Nephron (organoid): ENCODE results near the gene HSP90AB1.
A peak's percentile ranks its signal among the peaks of the same experiment; 100 is the strongest.

Source experiments
- H3K27ac Mint-ChIP-seq, 3 experiments: 2 replicates each; pipeline ENCODE4 v1.8.0; 2020; ENCODE audit warnings: mixed read lengths in 3 of 3, mild to moderate bottlenecking in 2 of 3, moderate library complexity in 1 of 3
- H3K27me3 Mint-ChIP-seq: 2 replicates; pipeline ENCODE4 v1.8.0; 2021; ENCODE audit warnings: low read depth, mild to moderate bottlenecking, moderate library complexity, mixed read lengths
- H3K36me3 Mint-ChIP-seq: 2 replicates; pipeline ENCODE4 v1.8.0; 2020; ENCODE audit warnings: low read depth, mixed read lengths
- H3K4me1 Mint-ChIP-seq: 2 replicates; pipeline ENCODE4 v1.8.0; 2020; ENCODE audit warnings: mixed read lengths
- H3K4me3 Mint-ChIP-seq, 3 experiments: 2 replicates each; pipeline ENCODE4 v1.8.0; 2020; ENCODE audit warnings: mild to moderate bottlenecking in 3 of 3, mixed read lengths in 3 of 3, moderate library complexity in 2 of 3
- H3K9me3 Mint-ChIP-seq: 2 replicates; pipeline ENCODE4 v1.8.0; 2020; ENCODE audit warnings: mixed read lengths
- CTCF ChIP-seq, 3 experiments: fragments of 200-600 bp; sonication (generic); IDR thresholded peaks; one replicate each; pipeline ENCODE4 v1.5.0; 2021; ENCODE audit warnings: antibody characterized with exemption in 3 of 3; ENCODE audit not compliant: unreplicated experiment in 3 of 3

Gene HSP90AB1

GRCh38 chr6:44246663-44247337 lies at the start of gene HSP90AB1:
TSS of gene HSP90AB1 (plus strand) at chr6:44247101. CDS start at chr6:44248630, 1,529 bp downstream.
- peaks cover 40% of the 10 kb centered on the region for H3K36me3 Mint-ChIP-seq
- no peaks in the 10 kb centered on the region for H3K9me3 Mint-ChIP-seq
- TF ChIP-seq CTCF (IDR thresholded peaks at IDR 0.05; ENCODE audit: unreplicated experiment in 3 of 3) = no peak
- peak within 1 kb of the TSS; percentile 96 to 99 (median 98) for H3K27ac Mint-ChIP-seq
- peaks cover 34% of the 10 kb centered on the region for H3K4me1 Mint-ChIP-seq
- peak within 1 kb of the TSS; percentile 98 to 100 (median 99) for H3K4me3 Mint-ChIP-seq
- peaks cover 10% of the 10 kb centered on the region for H3K27me3 Mint-ChIP-seq

- H3K9me3 Mint-ChIP-seq = no peaks in the 10 kb centered on the region
- H3K4me1 Mint-ChIP-seq = peaks cover 33% of the 10 kb centered on the region
- H3K36me3 Mint-ChIP-seq = no peaks in the 10 kb centered on the region
- no peak for TF ChIP-seq CTCF (IDR thresholded peaks at IDR 0.05; ENCODE audit: unreplicated experiment in 3 of 3)
- H3K27ac Mint-ChIP-seq = no peak overlapping the region
- H3K27me3 Mint-ChIP-seq = peaks cover 3% of the 10 kb centered on the region
- H3K4me3 Mint-ChIP-seq = no peak overlapping the region
These were observed 48.2 kb upstream of the HSP90AB1 start for GRCh38 chr6:44198684-44199083.

GRCh38 chr6:44199883-44200282 lies 47.0 kb upstream of the HSP90AB1 start:
- Mint-ChIP-seq H3K27me3 (peaks cover 3% of the 10 kb centered on the region), H3K36me3 (no peaks in the 10 kb centered on the region), H3K27ac (no peak overlapping the region), H3K9me3 (no peaks in the 10 kb centered on the region), H3K4me1 (peaks cover 40% of the 10 kb centered on the region), H3K4me3 (no peak overlapping the region)
- TF ChIP-seq CTCF (IDR thresholded peaks at IDR 0.05; ENCODE audit: unreplicated experiment in 3 of 3) = no peak

- H3K4me3 Mint-ChIP-seq = peak overlapping the region in 1 of 3 experiments; percentile 27
- H3K27me3 Mint-ChIP-seq = peaks cover 3% of the 10 kb centered on the region
- no peak for TF ChIP-seq CTCF (IDR thresholded peaks at IDR 0.05; ENCODE audit: unreplicated experiment in 3 of 3)
- no peaks in the 10 kb centered on the region for H3K9me3 Mint-ChIP-seq
- peak overlapping the region; percentile 63 to 90 (median 78) for H3K27ac Mint-ChIP-seq
- no peaks in the 10 kb centered on the region for H3K36me3 Mint-ChIP-seq
- H3K4me1 Mint-ChIP-seq = peaks cover 40% of the 10 kb centered on the region
These were observed 45.7 kb upstream of the HSP90AB1 start for GRCh38 chr6:44201200-44201599.

GRCh38 chr6:44201638-44202303 lies 45.1 kb upstream of the HSP90AB1 start:
- TF ChIP-seq CTCF (IDR thresholded peaks at IDR 0.05; ENCODE audit: unreplicated experiment in 3 of 3) = no peak
- H3K27ac Mint-ChIP-seq = peak overlapping the region; percentile 63 to 90 (median 78)

More at GRCh38 chr6:44201638-44202303, 45.1 kb upstream of the HSP90AB1 start:
- H3K36me3 Mint-ChIP-seq = no peaks in the 10 kb centered on the region
- peaks cover 6% of the 10 kb centered on the region for H3K27me3 Mint-ChIP-seq
- peaks cover 44% of the 10 kb centered on the region for H3K4me1 Mint-ChIP-seq
- no peaks in the 10 kb centered on the region for H3K9me3 Mint-ChIP-seq
- peak overlapping the region in 1 of 3 experiments; percentile 27 for H3K4me3 Mint-ChIP-seq
